Activated naive CD4-positive, alpha-beta T cell treated with anti-CD3 and anti-CD28 coated beads for 36 hours (primary cell): ENCODE data around the gene ATPAF2. TPM values are rescaled to one million over a fixed set of nuclear protein-coding genes. Genes with fewer than 3 reads are reported as not detected.

Experiments
- CTCF ChIA-PET: fragments of 350-600 bp; sonication (Branson Sonifier 250); formaldehyde crosslinking; loops from one replicate; lab custom pipeline; 2021; ENCODE audit warnings: antibody characterized with exemption; lab: Charles Lee
- DNase-seq: peaks from one replicate; pipeline ENCODE4 v3.0.0-alpha.2; 2020
- H3K27ac Mint-ChIP-seq: one replicate; pipeline ENCODE4 v1.8.0; 2021; ENCODE audit warnings: mild to moderate bottlenecking, mixed read lengths
- H3K27me3 Mint-ChIP-seq: one replicate; pipeline ENCODE4 v1.8.0; 2021; ENCODE audit warnings: low read depth, mixed read lengths
- H3K36me3 Mint-ChIP-seq: one replicate; pipeline ENCODE4 v1.8.0; 2021; ENCODE audit warnings: low read depth, mixed read lengths
- H3K4me1 Mint-ChIP-seq: one replicate; pipeline ENCODE4 v1.8.0; 2021; ENCODE audit warnings: low read depth, mixed read lengths
- H3K4me3 Mint-ChIP-seq: one replicate; pipeline ENCODE4 v1.8.0; 2021; ENCODE audit warnings: mild to moderate bottlenecking, moderate library complexity, mixed read lengths
- H3K9me3 Mint-ChIP-seq: one replicate; pipeline ENCODE4 v1.8.0; 2021; ENCODE audit warnings: mixed read lengths
- intact Hi-C: fragments of 100-400 bp; cut with micrococcal nuclease; formaldehyde crosslinking; loops from one replicate; pipeline ENCODE4 v1.15.1; 2023
- total RNA-seq, 2 experiments: library from RNA; stranded (reverse); gene quantifications; one replicate each; pipeline ENCODE4 v1.2.3, GENCODE V29; 2021

ATPAF2 gene
- total RNA-seq, 2 experiments from 2014 or later, result 24.7 to 25.7 TPM

DNA sequence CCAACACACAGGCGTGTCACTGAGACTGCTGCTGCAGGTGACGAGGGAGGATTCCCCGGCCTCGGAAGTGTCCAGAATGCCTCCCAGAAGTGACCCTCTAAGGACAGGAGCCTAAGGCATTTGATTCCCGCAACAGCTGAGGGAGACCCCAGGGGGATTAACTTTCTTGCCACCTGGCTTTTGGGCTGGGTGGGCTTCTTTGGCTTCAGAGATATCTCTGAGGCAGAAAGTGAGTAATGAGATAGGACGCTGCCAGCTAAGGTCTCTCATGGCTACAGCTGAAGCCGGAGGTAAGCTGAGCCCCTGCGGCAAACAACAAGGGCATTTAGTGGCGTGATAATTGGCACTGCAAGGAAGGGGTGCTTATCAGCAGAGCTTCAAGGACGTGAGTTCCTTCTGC is 49.4 kb downstream of the ATPAF2 start:
- no peaks in the 10 kb centered on the region for H3K4me1 Mint-ChIP-seq
- no peak overlapping the region for H3K4me3 Mint-ChIP-seq
- H3K9me3 Mint-ChIP-seq, result no peaks in the 10 kb centered on the region
- no peak overlapping the region for H3K27ac Mint-ChIP-seq
- intact Hi-C loops, result no loop called here
- no peak for DNase-seq
- no peaks in the 10 kb centered on the region for H3K27me3 Mint-ChIP-seq
- H3K36me3 Mint-ChIP-seq, result no peaks in the 10 kb centered on the region
- CTCF ChIA-PET, result no interaction called here

DNA sequence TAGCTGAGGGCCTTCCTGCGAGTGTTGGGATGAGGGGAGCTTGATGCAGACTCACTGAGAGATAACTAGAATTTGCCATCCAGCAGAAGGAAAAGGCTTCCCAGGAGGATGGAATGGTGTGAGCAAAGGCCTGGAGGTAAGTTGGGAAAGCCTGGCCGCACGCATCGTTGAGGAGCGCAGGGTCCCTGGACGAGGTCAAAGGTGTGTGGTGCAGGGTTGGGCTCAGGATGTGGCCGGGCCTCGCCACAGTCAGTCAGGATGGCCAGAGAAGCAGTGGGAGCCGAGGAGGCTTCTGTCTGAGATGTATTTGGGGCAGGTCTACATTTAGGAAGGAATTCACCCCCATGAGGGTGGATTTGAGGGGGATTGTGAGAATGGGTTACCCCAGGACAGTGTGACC is 49.9 kb downstream of the ATPAF2 start:
- CTCF ChIA-PET, result no interaction called here
- DNase-seq, result no peak
- no peaks in the 10 kb centered on the region for H3K4me1 Mint-ChIP-seq
- no peaks in the 10 kb centered on the region for H3K9me3 Mint-ChIP-seq
- no peaks in the 10 kb centered on the region for H3K36me3 Mint-ChIP-seq
- no peak overlapping the region for H3K4me3 Mint-ChIP-seq
- H3K27me3 Mint-ChIP-seq, result no peaks in the 10 kb centered on the region
- H3K27ac Mint-ChIP-seq, result no peak overlapping the region
- intact Hi-C loops, result no loop called here

DNA sequence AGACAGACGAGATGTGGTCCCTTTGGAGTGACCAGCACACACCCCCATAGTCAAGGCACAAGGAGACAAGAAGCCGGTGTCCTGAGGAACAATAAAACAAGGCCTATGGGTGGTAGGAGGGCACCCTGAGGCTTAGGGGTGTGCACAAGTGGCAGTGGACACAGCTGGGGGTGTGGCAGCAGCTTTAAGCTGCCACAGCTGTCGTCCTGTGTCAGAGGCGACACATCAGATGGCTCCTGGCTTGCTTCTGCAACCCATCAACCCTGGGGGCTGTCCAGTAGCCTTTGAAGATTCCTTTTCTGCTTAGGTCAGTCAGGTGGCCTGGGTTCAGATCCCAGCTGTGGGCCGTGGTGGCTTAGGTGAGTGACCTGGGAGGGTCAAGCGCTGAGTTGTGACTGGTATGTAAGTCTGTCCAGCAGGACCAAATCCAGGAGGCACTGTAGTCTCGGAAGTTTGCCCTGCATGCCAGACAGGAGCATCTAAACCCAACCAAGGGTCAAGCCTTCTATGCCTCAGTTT is 50.5 kb downstream of the ATPAF2 start:
- no peak for DNase-seq
- no peaks in the 10 kb centered on the region for H3K36me3 Mint-ChIP-seq
- no peak overlapping the region for H3K27ac Mint-ChIP-seq
- H3K27me3 Mint-ChIP-seq, result no peaks in the 10 kb centered on the region
- CTCF ChIA-PET, result no interaction called here
- intact Hi-C loops, result no loop called here
- H3K4me1 Mint-ChIP-seq, result no peaks in the 10 kb centered on the region
- H3K4me3 Mint-ChIP-seq, result no peak overlapping the region
- H3K9me3 Mint-ChIP-seq, result no peaks in the 10 kb centered on the region

DNA sequence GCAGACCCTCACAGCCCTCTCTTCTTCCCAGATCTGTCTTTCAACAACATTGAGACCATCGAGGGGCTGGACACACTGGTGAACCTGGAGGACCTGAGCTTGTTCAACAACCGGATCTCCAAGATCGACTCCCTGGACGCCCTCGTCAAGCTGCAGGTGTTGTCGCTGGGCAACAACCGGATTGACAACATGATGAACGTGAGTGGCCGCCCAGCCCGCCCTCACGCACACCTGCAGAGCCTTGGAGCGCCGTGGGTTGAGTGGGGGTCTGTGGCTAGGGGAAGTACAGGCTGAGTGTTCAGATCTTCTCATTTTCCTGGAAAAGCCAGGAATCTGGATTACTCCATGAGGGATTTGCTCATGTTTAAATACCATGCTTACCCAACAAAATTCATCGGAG is 51.1 kb downstream of the ATPAF2 start:
- DNase-seq, result no peak
- no peaks in the 10 kb centered on the region for H3K9me3 Mint-ChIP-seq
- H3K4me1 Mint-ChIP-seq, result no peaks in the 10 kb centered on the region

DNA sequence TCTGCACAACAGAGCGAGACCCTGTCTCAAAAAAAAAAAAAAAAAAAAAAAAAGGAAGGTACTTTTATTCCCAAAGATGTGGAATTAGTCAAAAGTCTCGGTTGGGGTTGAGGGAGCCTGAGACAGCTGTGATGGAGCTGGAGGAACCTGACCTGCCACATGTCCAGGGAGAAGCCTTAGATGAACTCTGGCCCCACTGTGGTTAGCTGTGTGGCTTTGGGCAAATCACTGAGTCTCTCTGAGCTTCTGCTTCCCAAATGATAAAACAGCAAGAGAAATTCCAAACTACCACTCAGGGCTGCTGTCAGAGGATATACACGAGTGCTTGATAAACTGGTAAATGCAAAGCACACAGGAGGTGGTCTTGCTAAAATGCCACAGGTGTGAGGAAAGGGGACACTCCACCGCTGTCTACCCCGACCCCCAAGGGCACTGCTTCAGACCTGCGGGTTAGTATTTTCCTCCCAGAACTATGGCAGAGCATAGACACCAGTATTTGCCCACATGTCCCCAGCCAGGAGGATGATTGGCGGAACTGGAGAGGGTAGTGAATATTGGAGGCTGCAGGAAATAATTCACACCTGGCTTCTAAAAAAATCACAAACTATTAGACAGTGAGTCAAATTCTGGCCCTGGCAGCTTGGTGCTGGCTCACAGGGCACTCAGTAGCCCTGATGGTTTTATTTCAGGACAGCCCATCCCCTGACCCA is 51.6 kb downstream of the ATPAF2 start:
- no peaks in the 10 kb centered on the region for H3K9me3 Mint-ChIP-seq
- no peaks in the 10 kb centered on the region for H3K27me3 Mint-ChIP-seq
- H3K36me3 Mint-ChIP-seq, result no peaks in the 10 kb centered on the region
- DNase-seq, result no peak
- CTCF ChIA-PET, result interaction anchor here (0.7 to 0.9 kb wide), 2 partner anchors 62 to 88 kb away, joined by 3 read pairs; no protein-coding TSS in a partner anchor
- no peak overlapping the region for H3K27ac Mint-ChIP-seq
- intact Hi-C loops, result no loop called here
- H3K4me1 Mint-ChIP-seq, result no peaks in the 10 kb centered on the region
- no peak overlapping the region for H3K4me3 Mint-ChIP-seq

More for the DNA sequence above, 51.1 kb downstream of the ATPAF2 start:
- H3K27ac Mint-ChIP-seq, result no peak overlapping the region
- H3K4me3 Mint-ChIP-seq, result no peak overlapping the region
- no peaks in the 10 kb centered on the region for H3K27me3 Mint-ChIP-seq
- intact Hi-C loops, result no loop called here
- no peaks in the 10 kb centered on the region for H3K36me3 Mint-ChIP-seq
- CTCF ChIA-PET, result no interaction called here

DNA sequence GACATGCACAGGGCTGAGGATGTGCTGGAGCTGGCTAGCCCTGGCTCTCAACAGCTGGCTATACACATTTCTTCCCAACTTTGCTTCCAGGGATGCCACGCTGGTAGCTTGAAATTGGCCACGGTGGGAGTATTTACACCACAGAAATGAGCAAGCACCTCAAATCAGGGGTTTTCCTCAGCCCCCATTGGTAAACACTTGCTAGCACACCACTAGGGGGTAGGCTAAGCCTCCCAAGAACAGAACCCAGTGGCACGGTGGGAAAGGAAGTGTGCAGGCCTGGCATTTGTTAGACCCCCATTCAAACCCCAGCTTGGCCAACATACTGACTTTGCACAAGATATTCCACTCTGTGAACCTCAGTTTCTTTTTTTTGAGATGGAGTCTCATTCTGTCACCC is 53.4 kb downstream of the ATPAF2 start:
- CTCF ChIA-PET, result interaction anchor here (0.6 to 1.7 kb wide), 7 partner anchors 16 to 66 kb away, joined by 3 to 8 read pairs (median 3); no protein-coding TSS in a partner anchor
- intact Hi-C loops, result loop anchor here (2.0 kb wide), 1 partner anchor 47 kb away; no protein-coding TSS in a partner anchor
- Mint-ChIP-seq H3K4me1 (no peaks in the 10 kb centered on the region), H3K4me3 (no peak overlapping the region), H3K9me3 (no peaks in the 10 kb centered on the region), H3K36me3 (no peaks in the 10 kb centered on the region), H3K27ac (no peak overlapping the region), H3K27me3 (no peaks in the 10 kb centered on the region)
- DNase-seq, result no peak

DNA sequence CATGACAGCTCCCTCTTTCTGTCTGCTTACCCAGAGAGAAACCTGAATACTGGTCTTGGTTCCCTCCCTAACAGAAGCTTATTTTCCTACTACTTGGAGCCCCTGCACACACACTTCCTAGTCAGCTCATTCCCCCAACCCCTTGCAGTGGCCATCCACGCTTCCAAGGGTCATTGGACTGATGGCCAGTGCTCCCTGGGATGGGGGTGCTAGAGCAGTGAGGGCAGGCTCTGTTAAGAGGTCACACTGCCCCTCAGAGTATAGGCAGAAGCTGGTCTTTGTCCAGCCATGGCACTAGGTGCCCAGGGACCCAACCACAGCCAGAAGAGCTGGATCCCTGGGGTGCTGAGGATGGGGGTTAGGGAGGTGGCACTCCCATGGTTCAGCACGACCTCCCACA is 53.8 kb downstream of the ATPAF2 start:
- DNase-seq, result no peak
- Mint-ChIP-seq H3K4me3 (no peak overlapping the region), H3K9me3 (no peaks in the 10 kb centered on the region), H3K27ac (no peak overlapping the region), H3K4me1 (no peaks in the 10 kb centered on the region), H3K36me3 (no peaks in the 10 kb centered on the region), H3K27me3 (no peaks in the 10 kb centered on the region)
- intact Hi-C loops, result loop anchor here (2.0 kb wide), 1 partner anchor 48 kb away; no protein-coding TSS in a partner anchor
- CTCF ChIA-PET, result interaction anchor here (0.7 to 1.7 kb wide), 5 partner anchors 17 to 66 kb away, joined by 3 to 4 read pairs (median 3); no protein-coding TSS in a partner anchor

DNA sequence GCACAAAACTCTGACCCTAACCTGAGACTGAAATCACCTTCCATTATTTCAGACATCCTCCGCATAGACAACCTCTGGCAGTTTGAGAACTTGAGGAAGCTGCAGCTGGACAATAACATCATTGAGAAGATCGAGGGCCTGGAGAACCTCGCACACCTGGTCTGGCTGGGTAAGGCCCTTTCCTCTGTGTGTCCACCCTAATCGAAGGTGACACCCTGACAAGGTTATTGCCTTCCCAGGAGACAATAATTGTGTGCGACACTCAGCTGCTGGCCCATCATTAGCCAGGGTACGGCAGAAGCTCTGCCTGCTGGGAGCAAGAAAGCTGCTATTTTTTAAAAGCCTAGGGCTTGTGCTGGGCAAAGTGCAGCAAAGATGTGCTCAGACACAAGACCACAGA is 55.2 kb downstream of the ATPAF2 start:
- Mint-ChIP-seq H3K27ac (no peak overlapping the region), H3K4me3 (no peak overlapping the region), H3K4me1 (no peaks in the 10 kb centered on the region), H3K27me3 (no peaks in the 10 kb centered on the region), H3K9me3 (no peaks in the 10 kb centered on the region), H3K36me3 (no peaks in the 10 kb centered on the region)
- intact Hi-C loops, result loop anchor here (2.0 kb wide), 1 partner anchor 49 kb away; no protein-coding TSS in a partner anchor
- DNase-seq, result no peak
- CTCF ChIA-PET, result no interaction called here

DNA sequence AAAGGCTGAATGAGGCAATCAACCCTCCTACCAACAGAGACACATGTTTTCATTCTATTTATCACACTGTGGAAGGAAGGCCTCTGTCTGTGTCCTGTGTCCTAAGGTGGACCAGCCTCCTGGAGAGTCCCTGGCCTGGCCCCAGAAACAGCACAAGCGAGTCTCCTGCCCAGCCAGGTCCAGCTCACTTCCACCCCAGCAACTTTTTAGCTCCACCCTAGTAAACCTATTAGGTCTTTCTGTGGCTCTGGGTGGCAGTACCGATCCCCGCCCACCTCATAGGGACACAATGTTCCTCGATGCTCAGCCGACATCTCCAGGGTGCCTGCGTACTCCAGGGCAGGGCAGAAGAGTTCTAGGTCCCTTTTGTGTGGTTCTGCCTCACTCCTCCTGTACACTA is 55.6 kb downstream of the ATPAF2 start:
- CTCF ChIA-PET, result no interaction called here
- no peaks in the 10 kb centered on the region for H3K4me1 Mint-ChIP-seq
- no peaks in the 10 kb centered on the region for H3K9me3 Mint-ChIP-seq
- no peak overlapping the region for H3K27ac Mint-ChIP-seq
- intact Hi-C loops, result no loop called here
- no peak overlapping the region for H3K4me3 Mint-ChIP-seq
- H3K27me3 Mint-ChIP-seq, result no peaks in the 10 kb centered on the region
- no peak for DNase-seq
- H3K36me3 Mint-ChIP-seq, result no peaks in the 10 kb centered on the region

DNA sequence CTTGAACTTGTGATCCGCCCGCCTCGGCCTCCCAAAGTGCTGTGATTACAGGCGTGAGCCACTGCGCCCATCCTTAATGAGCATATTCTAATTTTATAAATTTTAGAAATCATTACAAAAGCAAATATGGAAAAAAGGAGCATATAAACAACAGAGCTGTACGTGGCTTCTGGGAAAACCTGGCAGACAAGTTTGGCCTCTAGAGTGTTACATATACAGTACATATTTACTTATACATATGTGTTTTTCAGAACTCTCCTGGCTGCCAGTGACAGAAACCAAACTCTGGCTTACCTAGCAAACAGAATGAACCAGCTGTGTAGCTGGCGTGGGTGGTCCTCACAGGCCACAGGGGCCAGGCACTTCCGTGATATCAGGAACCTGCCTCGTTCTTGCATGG is 56.2 kb downstream of the ATPAF2 start:
- CTCF ChIA-PET, result no interaction called here
- H3K9me3 Mint-ChIP-seq, result no peaks in the 10 kb centered on the region
- no peaks in the 10 kb centered on the region for H3K36me3 Mint-ChIP-seq
- DNase-seq, result no peak
- intact Hi-C loops, result no loop called here
- no peaks in the 10 kb centered on the region for H3K4me1 Mint-ChIP-seq
- H3K27me3 Mint-ChIP-seq, result no peaks in the 10 kb centered on the region
- no peak overlapping the region for H3K27ac Mint-ChIP-seq
- no peak overlapping the region for H3K4me3 Mint-ChIP-seq

DNA sequence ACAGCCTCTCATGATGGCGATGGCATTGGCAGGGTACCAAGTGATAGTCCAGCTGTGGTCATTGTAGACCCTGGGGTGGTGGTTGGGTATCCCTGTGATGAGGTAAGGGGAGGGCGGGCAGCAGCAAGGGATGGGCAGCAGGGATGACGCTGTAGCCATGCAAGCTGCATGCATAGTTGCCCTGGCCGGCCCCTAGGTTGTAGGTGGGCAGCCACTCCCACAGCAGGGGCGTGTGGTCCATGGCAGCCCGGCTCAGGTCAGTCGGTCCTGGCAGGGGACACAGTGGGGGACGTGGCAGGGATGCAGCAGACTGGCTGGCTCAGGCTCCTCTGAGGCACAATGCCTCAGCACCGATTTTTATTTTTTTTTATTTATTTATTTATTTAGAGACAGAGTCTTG is 57.6 kb downstream of the ATPAF2 start:
- H3K27ac Mint-ChIP-seq, result no peak overlapping the region
- H3K27me3 Mint-ChIP-seq, result no peaks in the 10 kb centered on the region
- H3K4me1 Mint-ChIP-seq, result no peaks in the 10 kb centered on the region
- H3K4me3 Mint-ChIP-seq, result no peak overlapping the region
- CTCF ChIA-PET, result no interaction called here
- H3K9me3 Mint-ChIP-seq, result no peaks in the 10 kb centered on the region
- H3K36me3 Mint-ChIP-seq, result no peaks in the 10 kb centered on the region
- DNase-seq, result no peak
- intact Hi-C loops, result no loop called here

DNA sequence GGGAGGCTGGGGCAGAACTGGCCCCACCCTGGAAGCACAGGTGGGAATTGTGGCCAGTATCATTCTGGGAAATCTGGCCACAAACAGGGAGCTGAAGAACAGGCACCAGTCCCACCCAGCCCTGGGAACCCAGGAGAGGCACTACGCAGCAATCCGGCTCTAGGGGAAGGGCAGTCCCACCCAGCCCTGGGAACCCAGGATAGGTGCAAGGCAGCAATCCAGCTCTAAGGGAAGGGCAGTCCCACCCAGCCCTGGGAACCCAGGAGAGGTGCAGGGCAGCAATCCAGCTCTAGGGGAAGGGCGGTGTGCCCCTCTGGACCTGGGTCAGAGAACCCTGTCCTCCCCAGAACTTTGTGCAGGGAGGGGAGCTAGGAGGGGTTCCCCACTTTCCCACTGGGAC is 59.2 kb downstream of the ATPAF2 start:
- DNase-seq, result no peak
- Mint-ChIP-seq H3K36me3 (no peaks in the 10 kb centered on the region), H3K27me3 (no peaks in the 10 kb centered on the region), H3K4me3 (no peak overlapping the region), H3K9me3 (no peaks in the 10 kb centered on the region), H3K4me1 (no peaks in the 10 kb centered on the region), H3K27ac (no peak overlapping the region)
- CTCF ChIA-PET, result no interaction called here
- intact Hi-C loops, result no loop called here
